Stimulated activated naive CD8-positive, alpha-beta T cell treated with anti-CD3 and anti-CD28 coated beads, Interleukin-15, Interleukin-2, amounts not matched to agents 100 U/mL and 50 U/mL, for 24 hours (primary cell): ENCODE data around the gene CHRNA1.

ENCODE experiments used
- ATAC-seq: fragments of 150-1000 bp; cut with Tn5 transposase; one replicate; pipeline ENCODE4 v1.10.0; 2021
- DNase-seq: peaks from one replicate; pipeline ENCODE4 v3.0.0; 2021

Gene CHRNA1

DNA sequence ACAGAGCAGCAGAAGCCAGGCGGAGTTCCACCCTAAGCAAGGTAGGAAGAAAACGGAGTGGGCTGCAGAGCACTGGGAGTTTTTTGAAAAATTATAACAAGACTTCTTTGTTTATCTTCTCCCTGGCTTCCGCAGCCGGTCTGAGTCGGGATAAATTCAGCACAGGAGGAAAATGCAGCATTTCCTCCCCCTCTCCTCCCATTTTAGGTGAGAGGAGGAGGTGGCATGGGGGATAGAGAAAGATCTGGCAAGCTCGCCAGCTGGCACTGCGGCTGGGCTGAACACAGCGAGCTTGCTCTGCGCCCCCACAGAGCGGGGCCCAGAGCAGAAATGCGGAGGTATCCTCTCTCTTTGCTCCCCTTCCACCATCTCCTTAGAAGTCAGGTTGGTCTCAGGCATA is 17.7 kb upstream of the CHRNA1 start:
- ATAC-seq (no peak), DNase-seq (no peak)

DNA sequence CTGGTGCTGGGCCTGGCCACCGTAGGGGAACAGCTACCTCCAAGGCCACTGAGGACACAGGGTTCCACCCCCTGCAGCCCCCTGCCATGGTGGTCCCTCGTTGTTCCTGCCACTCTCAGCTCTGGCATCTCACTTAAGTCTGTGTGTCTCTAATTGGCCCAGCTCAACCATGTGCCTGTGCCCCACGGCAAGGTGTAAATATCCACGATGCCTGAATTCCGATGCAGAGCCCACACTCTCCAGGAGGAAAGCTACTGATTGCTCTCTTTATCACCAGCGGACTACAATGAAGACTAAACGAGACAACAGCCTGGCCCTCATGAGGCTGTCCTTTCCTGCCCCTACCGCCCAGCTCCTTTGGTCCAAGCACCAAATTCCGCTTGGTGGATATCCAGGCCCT is 17.0 kb upstream of the CHRNA1 start:
- ATAC-seq (no peak), DNase-seq (no peak)

DNA sequence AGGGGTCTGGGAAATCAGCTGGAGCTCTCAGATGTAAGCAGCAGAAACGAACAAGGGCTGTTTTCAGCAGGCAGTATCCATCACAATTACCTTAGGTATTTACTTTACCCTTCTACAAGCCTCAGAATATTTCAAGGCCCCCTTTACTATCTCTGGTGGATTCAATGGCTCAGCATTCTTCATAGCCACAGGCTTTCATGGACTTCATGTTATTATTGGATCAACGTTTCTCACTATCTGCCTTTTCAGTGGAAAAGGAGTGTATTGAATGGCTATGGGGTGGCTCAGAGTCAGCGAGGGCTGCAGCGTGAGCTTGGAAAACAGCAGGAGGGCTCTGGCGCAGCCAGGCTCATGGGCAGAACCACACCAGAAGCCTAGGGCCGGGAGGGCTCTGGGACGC is 16.6 kb upstream of the CHRNA1 start:
- no peak for DNase-seq
- no peak for ATAC-seq

DNA sequence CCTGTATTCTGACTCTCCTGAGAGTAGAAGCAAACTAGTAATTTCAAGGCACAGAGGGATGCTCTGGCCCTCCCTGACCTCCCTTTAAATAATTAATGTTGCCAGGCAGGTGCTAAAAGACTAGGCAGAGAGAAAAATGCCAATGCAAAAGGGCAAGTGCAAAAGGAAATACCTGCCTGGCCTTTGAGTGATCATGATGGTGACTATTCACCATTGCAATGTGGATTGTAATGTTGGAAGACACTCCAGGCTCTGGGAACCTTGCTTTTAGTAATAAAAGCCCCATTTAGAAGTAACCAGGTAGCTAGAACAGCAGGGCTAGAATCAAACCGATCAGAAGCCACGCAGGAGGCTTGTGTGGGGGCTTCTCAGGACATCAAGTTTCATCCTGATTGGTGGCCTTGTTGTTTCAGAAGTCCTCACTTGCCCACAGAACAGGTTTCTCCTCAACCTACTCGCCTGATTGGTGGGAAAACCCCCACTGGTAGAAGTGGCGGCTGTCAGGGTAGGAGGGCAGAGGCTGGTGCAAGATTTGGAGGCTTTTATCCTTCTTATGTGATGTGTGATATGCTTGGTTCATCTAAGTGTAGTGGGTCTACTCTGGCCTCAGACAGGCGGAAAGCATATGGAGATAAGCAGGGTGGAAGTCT is 16.0 kb upstream of the CHRNA1 start:
- ATAC-seq (no peak), DNase-seq (no peak)

DNA sequence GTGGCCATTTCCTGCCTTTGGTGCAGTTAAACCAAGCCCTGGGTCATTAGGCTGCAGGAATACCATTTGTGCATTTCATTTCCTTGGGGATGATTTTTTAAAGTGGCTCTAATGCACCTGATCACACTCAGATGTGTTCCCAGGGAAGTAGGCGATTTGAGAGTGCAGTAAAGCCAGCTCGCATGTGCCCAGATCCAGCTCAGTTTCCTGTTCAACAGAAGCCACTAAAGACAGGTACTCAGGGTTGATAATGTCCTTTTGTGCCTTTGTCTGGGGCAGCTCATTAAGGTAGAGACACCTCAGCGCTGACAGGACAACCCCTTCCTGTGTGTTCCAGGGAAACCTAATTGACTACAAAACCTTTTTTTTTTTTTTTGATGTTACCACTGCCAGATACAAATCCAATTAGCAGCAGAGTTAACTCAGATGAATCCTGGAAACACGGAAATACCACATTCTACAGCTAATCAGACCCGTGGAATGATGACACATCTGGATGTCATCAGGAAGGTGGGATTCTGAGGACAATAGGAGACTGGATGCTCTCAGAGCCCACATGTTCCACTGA is 15.2 kb upstream of the CHRNA1 start:
- ATAC-seq = no peak
- DNase-seq = no peak

DNA sequence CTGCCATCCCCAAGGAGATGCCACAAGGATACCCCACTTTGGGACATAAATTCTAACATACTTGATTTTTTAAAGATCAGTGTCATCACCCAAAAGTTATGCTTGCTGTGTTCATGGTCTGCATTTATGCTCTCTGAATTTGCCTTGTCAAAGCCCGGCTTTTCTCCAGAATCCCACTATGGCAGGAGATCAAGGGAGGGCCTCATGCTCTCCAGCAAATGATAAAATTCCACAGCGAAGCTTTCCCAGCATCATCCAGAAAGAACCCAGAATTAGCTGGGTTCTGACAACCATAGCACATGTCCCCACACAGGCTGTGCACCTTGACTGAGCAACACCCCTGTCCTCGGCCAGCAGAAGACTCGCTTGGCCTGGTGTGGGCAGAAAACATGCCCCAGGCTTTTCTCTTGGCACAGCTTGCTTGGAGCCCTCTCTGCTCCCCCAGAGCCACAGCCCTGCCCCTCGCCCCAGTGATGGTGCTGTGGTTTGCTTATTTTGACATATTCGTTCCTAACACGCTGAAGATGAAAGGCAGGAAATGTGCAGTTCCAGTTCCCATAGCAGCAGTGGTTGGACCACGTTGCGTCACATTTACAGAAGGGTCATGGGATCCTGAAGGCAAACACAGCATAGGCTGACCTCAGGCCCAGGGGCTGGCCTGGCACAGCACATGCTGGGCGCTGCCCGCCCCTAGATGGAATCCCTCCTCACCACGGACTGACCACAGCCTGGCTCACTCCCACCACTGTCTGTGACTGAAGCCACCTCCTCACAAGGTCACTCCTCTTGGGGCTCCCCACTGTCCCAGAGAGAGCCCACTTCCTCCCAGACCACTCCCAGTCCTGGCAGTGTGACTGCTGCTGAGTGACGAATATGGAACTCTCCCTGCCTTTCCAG is 14.1 kb upstream of the CHRNA1 start:
- peak; percentile 78 for DNase-seq

DNA sequence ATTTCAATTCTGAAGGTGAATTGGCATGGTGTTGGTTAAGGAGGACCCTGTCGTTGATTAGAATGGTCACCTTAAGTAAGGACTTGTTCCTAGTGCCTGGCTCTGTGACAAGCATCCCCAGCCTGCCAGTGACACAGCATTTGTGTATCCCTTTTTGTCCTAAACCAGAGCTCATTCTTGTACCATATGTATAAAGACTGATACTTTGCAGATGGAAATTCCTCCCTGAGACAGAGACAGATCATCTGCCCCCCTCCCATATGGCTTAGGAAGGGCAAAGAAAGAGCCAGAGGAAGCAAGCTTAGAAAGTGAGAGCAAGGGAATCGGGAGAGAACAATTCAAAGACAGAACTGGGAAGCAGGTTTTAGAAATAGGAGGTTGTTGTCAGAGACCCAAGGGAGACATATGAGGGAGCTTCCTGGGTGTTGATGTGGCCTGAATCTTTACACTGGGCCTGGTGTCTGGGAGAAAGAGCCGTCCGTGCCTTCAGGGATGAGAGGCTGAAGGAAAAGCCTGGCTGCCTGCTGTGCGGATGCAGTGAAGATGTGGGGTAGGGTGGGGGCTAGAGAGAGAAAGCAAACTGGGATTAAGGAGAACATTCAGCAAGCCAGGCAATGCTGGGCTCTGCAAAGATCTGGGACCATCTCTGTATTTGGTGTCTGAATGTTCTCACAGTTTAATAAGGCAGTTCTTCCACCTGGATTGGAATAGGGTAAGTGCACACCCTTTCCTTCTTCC is 13.2 kb upstream of the CHRNA1 start:
- ATAC-seq (no peak), DNase-seq (no peak)

More for the DNA sequence above, 14.1 kb upstream of the CHRNA1 start:
- peak; percentile 94 for ATAC-seq

DNA sequence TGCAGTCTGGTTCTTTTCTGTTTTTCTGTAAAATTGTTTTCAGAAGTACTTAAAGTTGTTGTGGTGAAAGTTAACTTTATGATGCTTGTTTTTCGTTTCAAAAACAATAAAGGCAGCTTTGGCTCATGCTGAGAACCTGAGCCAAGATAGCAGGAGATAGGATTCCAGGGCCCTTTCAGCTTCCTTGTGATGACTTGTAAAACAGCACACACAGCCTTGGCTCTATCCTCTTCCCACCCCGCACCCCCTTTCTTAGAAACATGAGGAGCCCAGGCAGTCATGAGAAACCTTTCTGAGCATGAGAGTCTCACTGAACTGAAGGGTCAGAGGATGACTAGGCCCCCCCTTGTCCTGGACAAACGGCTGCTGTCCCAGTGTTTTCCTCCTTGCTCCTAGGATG is 12.4 kb upstream of the CHRNA1 start:
- no peak for ATAC-seq
- DNase-seq = no peak

DNA sequence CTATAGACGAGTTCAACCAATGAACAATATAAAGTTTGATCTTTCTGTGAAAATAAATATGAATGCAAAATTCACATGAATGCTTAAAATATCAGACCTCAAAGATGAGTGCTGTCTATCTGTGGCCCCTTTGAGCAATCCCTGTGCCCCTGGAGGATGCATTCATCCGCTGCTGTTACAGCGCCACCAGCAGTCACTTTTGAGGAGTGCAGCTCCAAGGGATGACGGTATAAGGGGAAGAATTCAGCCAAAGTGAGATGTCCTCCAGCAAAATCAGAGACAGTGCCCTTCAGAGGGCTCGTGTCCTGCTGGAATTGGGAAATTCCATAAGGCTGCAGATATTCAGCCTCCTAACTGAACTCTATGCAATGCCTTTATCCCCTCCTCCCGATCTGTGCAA is 12.0 kb upstream of the CHRNA1 start:
- DNase-seq (peak; percentile 51), ATAC-seq (no peak)

DNA sequence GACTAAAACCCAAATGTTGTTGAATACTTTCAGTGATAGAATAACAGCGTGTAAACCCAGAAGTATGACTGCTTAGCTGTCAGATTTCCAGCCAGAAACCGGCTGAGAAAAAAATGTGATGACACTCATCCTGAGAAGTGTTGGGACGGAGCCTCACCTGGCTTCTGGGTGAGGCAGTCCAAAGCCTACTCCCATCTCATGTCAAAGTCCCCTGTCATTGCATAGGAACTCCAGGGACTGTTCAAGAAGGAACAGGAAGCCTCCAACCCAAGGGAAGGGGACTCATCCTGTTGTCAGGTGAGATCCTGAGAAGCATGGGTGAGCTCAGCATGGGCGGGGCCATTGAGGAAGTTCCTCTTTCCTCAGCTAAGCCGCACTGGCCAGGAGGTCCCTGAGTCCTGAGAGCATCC is 11.3 kb upstream of the CHRNA1 start:
- DNase-seq (no peak), ATAC-seq (no peak)

DNA sequence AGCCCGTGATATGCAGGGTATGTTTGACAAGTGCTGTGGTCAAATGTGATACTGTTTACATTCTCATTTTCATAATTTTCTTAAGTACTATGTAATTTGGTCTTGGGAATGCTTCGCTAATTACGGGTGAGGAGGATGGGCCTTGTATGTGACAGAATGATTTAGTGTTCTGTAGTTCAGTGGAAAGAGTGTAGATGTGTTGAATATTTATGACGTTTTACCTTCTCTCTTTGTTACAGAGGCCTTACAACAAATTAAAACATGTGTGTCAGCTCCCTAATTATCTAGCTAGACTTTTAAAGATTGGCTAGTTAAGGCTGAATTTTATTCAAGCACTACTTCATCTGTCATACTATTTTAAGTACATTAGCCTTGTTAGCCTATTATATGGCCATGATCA is 10.6 kb upstream of the CHRNA1 start:
- ATAC-seq = no peak
- DNase-seq = no peak

DNA sequence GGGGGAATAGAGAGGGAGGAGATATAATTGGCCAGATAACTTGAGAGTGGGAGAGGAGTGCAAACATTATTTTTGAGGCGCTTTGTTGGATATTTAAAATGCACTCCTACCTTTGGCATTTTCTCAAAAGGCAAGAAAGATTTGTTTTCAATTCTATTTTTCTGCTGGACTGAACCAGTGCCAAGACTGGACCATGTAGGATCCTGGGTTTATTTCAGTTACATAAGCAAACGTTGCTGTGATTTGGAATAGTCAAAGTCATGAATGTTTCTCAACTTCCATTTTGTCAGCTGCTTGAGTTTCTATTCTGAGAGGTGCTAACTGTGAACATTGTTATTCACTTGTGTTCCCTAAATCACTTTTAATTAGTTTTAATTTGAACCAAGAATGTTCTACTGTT is 8.9 kb upstream of the CHRNA1 start:
- DNase-seq (no peak), ATAC-seq (no peak)

DNA sequence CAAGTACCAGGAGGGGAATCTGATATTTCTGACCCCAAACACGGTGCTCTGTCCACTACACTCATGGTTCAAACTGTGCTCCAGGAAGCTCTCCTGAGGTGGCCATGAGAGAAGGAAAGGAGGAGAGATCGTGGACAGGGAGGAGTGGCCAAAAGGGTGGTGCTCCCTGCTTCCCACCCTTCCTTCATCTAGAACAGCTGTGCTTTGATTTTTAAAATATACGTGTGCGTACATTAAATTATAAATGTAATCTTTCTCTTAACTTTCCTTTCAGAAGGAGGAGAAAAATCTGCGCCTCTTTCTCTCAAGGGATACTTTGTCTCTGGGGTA is 8.2 kb upstream of the CHRNA1 start:
- ATAC-seq (no peak), DNase-seq (no peak)

DNA sequence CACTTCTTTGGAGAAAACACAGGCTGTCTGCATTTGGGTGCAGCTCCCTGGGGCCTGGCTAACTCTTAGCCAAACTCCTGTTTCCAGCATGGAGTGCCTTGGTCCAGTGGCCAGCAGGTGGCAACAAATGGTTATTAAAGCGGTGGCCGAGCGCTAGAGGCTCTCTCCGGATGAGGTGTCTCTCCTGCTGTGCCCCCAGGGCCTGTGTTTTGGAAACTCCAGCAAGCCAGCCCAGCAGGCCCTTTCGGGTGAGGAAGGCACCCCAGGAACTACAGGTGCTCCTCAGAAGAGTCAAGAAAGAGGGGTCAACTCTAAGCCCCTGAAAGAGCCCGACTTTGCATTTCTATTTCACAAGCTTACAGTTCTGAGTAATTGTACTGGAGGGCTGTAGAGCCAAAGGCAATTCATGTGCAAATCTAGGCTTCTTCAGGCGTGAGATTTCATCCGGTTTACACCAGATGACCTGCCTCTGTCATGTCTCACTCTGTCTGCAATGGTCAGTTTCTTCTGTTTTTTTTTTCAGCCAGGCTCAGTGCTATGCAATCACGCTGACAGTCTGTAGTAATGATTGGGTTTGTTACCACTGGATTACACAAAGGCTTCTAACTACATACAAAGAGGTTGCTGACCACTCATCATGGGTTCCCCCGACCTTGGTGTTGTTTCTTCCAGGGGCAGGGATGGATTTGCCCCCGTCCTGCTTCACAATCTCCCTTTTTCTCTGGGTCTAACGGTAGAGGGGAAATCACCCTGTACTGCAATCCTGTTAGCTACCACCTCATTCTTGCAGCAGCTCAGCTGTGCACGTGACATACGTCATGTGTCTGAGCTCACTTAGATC is 7.6 kb upstream of the CHRNA1 start:
- DNase-seq = peak; percentile 70

DNA sequence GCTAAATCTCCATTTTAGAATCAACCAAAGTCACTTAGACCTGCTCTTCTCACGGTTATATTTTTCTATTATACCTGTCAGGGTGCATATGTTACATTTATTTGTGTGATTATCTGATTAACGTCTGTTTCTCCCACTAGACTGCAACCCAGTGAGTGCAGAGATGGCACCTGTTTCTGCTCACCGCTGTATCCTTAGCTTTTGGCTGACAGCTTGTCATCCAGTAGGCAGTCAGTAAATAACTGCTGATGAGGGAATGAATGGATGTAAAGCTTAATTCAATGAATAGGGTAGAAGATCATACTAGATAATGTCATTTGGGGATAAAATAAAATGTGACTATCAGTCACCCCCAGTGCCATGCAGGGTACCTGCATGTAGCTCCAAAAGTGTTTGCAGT is 6.9 kb upstream of the CHRNA1 start:
- no peak for ATAC-seq
- no peak for DNase-seq

More for the DNA sequence above, 7.6 kb upstream of the CHRNA1 start:
- peak; percentile 83 for ATAC-seq

DNA sequence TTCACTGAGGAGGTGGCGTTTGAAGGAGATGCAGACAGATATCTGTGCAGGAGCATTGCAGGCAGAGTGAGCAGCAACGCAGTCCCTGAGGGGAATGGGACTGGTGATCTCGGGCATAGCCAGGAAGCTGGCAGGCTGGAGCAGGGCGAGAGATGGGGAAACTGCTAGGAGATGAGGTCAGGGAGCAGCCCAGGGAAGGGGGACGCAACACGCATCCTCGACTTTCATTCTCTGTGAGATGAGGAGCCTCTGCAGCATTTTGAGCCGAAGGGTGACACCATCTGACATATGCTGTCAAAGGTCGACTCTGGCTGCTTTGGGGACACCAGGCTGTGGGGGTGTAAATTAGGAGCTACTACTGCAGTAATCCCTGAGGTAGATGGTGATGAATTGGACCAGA is 4.3 kb upstream of the CHRNA1 start:
- ATAC-seq = no peak
- DNase-seq = no peak

DNA sequence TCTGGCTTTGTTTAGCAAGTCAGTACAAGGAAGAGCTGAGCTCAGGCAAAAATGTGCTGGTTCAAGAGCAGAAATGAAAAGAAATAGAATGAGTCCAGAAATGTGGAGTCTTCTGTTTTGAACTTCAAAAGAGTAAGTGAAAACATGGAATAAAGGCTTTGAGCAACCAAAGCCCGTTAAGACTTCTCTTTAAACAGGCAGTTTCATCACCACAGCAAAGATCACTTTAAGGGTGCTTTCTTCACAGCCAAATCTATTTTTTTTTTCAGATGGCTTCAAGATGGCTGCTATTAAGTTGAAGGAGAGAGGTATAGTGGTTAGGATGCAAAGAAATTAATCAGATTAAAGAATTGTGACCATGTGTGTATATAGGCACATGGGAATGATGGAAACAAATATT is 2.0 kb upstream of the CHRNA1 start:
- ATAC-seq (no peak), DNase-seq (no peak)

DNA sequence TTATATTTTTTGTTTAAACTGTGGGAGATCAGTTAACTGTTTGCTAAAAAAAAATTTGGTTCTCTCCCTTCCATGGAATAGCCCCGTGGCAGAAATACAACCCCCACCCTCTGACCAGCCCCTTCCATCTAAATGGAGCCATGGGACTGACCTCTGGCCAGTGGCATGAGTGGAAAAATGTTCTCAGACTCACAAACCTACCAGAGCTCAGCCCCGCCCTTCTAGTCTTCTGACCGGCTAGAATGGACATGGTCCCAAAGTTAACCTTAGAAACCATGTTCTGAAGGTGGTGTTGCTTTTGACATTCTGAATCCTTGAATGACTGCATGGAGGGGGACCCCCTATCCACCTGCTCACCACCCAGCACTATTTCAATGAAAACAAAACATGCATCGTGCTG is 1.3 kb upstream of the CHRNA1 start:
- ATAC-seq (no peak), DNase-seq (no peak)

DNA sequence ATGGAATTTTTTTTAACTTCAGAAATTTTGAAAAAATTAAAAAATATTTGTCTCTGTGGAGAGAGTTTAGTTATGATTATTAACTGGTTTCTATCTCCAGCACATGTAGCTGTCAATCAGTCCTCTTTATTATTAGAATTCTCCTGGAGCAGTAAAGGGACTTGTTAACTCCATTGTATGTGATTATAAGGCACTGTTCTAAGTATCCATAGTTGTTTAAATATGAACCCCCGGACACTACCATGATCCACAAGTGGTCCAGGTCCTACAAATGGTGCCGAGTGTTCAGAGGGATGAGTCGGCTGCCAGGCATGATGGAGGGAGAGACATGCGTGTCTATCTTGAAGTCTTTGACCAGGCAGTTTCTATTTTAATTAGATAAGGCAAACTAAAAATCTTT is 492 bp downstream of the CHRNA1 start:
- no peak for ATAC-seq
- DNase-seq = no peak

DNA sequence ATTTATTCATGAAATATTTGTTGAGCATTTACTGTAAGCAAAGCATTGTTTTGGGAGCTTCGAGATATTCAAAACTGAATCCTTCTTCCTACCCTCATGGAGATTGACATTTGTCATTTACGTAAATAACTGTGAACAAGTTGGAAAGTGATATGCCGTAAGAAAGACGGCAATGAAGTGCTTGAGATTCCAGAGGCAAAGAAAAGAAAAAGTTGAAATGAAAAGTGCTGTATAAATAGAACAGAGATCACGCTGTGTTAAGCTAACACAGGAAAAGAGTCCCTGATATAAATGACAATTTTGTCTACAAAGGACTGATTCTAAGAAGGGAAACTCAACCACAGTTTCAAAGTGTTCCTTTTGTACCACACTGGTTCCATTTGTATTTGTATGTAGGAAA is 1.8 kb downstream of the CHRNA1 start:
- no peak for DNase-seq
- ATAC-seq = no peak

DNA sequence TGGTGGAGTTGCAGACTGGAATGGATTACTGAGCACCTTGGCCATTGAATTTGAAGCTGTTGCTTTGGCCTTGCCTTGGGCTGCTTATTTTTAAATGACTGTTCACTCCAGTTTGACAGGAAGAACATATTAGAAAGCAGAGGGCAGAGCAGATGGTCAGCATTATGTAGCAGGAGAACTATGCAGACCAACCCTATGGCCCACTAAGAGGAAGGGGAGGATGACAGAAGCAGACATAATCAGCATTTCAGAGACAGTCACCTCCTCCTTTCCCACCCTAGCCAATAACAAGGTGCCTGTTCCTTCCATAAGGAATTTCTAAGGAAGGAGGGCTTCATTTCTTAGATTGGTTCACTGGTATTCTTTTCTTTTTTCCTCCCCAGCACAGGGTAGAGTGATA is 2.4 kb downstream of the CHRNA1 start:
- no peak for DNase-seq
- no peak for ATAC-seq

DNA sequence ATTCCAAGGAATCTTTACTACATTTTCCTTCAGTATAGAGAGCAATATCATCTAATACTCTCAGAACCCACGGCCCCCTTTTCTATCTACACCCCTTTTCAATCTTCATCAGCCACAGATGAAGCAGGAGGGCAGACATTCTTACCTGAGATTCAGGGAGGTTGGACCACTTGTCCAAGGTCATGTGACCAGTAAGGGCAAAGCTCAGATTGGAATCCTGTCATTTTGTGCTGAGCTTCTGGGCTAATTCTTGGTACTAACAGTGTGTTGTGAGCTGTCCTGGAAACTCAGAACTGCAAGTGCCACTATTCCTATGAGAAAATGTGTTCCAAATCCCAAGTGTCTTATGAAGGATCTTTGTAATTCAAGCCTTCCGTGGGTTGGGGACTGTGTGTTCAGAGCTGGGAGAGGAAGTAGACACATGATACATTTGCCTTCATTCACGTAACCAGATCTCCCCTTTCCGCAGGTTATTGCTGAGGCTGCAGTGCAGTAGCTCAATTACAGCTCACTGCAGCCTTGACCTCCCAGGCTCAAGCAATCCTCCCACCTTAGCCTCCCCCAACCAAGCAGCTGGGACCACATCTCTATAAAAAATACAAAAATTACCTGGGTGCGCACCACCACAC is 3.3 kb downstream of the CHRNA1 start:
- DNase-seq (no peak), ATAC-seq (no peak)
